Thyroid gland (tissue), 4 donors: ENCODE data around the gene SSH3. TPM values are rescaled to one million over a fixed set of nuclear protein-coding genes. Genes with fewer than 3 reads are reported as not detected.

ENCODE experiments used
- DNase-seq, 2 donors: peaks; one replicate each; pipeline ENCODE4 v3.0.0-alpha.2; 2019
- H3K27ac ChIP-seq, 3 donors: fragments of 200-600 bp; sonication (generic); 1 replicate in 2 of 3; 2 replicates in 1 of 3; pipeline ENCODE4 v1.5.1; 2016 to 2019; ENCODE audit warnings: mild to moderate bottlenecking in 1 of 3, moderate library complexity in 1 of 3
- H3K27me3 ChIP-seq: fragments of 200-600 bp; sonication (generic); one replicate; pipeline ENCODE4 v1.5.1; 2019
- H3K36me3 ChIP-seq, 2 donors: fragments of 200-600 bp; sonication (generic); one replicate each; pipeline ENCODE4 v1.5.1; 2016 to 2019
- H3K4me1 ChIP-seq, 2 donors: fragments of 200-600 bp; sonication (generic); one replicate each; pipeline ENCODE4 v1.5.1; 2017 to 2019
- H3K4me3 ChIP-seq, 3 donors: fragments of 200-600 bp; sonication (generic); replicated peaks in 1 of 3; 1 replicate in 2 of 3; 2 replicates in 1 of 3; pipeline ENCODE4 v1.5.1; 2016; ENCODE audit warnings: mild to moderate bottlenecking in 1 of 3
- H3K9me3 ChIP-seq: fragments of 200-600 bp; sonication (generic); one replicate; pipeline ENCODE4 v1.5.1; 2017
- POLR2A ChIP-seq, 2 donors: fragments of 450-650 bp; IDR thresholded peaks; one replicate each; pipeline ENCODE4 v1.6.1; 2017; ENCODE audit warnings: antibody characterized with exemption in 2 of 2, mild to moderate bottlenecking in 2 of 2, moderate library complexity in 1 of 2
- WGBS, 2 donors: methylation state at CpG; one replicate each; pipeline ENCODE4 v1.1.5; 2017; 5-methylcytosine and 5-hydroxymethylcytosine counted together
- intact Hi-C: fragments of 100-400 bp; cut with DNase I; formaldehyde crosslinking; loops from one replicate; pipeline ENCODE4 v1.15.1; 2023
- small RNA-seq: library from RNA; depleted of rRNA; stranded (forward); fragments of <200 nt; gene quantifications from one replicate; pipeline ENCODE3, GENCODE V24; 2016
- total RNA-seq, 4 donors: library from RNA; depleted of rRNA; stranded (reverse); fragments of >200 nt; gene quantifications; one replicate each; pipeline ENCODE4 v1.2.3, GENCODE V29; 2016
- TF ChIP-seq, protein P1 (sequence below), 6 experiments: fragments of 200-600 bp in 3 of 6; fragments of 450-650 bp in 3 of 6; sonication (generic) in 3 of 6; IDR thresholded peaks; one replicate each; pipeline ENCODE4 v1.5.1; 2016 to 2019; ENCODE audit warnings: antibody characterized with exemption in 6 of 6, mild to moderate bottlenecking in 2 of 6, inconsistent platforms in 1 of 6, moderate library complexity in 1 of 6

Gene SSH3
- total RNA-seq, 4 donors from 2014 or later = 50.5 to 59.9 (median 54.4) TPM

DNA sequence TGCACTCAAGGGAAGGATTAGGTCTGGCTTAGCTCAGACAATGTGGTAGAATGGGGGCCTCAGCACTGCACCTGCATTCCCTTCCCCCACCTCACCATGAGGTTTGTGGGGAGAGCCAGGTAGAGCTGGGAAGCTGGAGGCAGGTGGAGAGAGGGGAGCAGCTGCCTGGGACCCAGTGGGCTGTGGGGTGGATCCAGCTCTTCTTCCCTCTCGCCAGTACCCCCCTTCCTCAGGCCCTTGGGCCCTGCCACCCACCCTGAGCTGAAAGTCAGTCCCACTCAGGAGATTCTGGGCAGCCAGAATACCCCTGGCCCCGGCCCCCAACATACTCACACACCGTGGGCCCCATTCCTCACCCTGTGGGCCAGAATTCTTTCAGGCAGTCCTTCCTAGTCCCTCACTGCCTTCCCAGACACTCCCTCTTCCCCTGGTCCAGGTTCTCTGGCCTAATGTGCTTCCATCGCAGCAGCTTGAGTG lies 53.1 kb downstream of the SSH3 start:
- peaks cover 31 to 70% of the 10 kb centered on the region in 2 donors for H3K4me1 ChIP-seq

GRCh38 chr11:67356864-67357561 lies 53.7 kb downstream of the SSH3 start:
- peak; percentile 62 to 77 for DNase-seq
- H3K4me3 ChIP-seq = no peak overlapping the region
- H3K9me3 ChIP-seq = no peaks in the 10 kb centered on the region
- peaks cover 26 to 65% of the 10 kb centered on the region in 2 donors for H3K4me1 ChIP-seq
- H3K27ac ChIP-seq = peak overlapping the region; percentile 34 to 99 (median 96)
- TF ChIP-seq, protein P1, sequence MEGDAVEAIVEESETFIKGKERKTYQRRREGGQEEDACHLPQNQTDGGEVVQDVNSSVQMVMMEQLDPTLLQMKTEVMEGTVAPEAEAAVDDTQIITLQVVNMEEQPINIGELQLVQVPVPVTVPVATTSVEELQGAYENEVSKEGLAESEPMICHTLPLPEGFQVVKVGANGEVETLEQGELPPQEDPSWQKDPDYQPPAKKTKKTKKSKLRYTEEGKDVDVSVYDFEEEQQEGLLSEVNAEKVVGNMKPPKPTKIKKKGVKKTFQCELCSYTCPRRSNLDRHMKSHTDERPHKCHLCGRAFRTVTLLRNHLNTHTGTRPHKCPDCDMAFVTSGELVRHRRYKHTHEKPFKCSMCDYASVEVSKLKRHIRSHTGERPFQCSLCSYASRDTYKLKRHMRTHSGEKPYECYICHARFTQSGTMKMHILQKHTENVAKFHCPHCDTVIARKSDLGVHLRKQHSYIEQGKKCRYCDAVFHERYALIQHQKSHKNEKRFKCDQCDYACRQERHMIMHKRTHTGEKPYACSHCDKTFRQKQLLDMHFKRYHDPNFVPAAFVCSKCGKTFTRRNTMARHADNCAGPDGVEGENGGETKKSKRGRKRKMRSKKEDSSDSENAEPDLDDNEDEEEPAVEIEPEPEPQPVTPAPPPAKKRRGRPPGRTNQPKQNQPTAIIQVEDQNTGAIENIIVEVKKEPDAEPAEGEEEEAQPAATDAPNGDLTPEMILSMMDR (IDR thresholded peaks at IDR 0.05) = peak; percentile 81 to 99 (median 90)
- TF ChIP-seq POLR2A (IDR thresholded peaks at IDR 0.05) = no peak
- 20 to 23% methylated on average over 3 of the region's 3 CpGs for WGBS, 2 donors
- intact Hi-C loops = loop anchor here (2.0 to 10.0 kb wide), 2 partner anchors 26 to 148 kb away; partner anchors contain the start of genes CDK2AP2 and PITPNM1
- H3K27me3 ChIP-seq = no peaks in the 10 kb centered on the region
- H3K36me3 ChIP-seq = no peaks in the 10 kb centered on the region

More for the DNA sequence above, 53.1 kb downstream of the SSH3 start:
- Histone ChIP-seq H3K9me3 (no peaks in the 10 kb centered on the region), H3K4me3 (no peak overlapping the region), H3K27me3 (no peaks in the 10 kb centered on the region), H3K36me3 (no peaks in the 10 kb centered on the region), H3K27ac (peak overlapping the region in 2 of 3 donors; percentile 96 to 99)
- intact Hi-C loops = loop anchor here (2.0 to 10.0 kb wide), 2 partner anchors 26 to 148 kb away; partner anchors contain the start of genes CDK2AP2 and PITPNM1
- DNase-seq = no peak
- WGBS, 2 donors = 46 to 47% methylated on average over 4 of the region's 4 CpGs
- TF ChIP-seq POLR2A (IDR thresholded peaks at IDR 0.05) = no peak
- TF ChIP-seq, protein P1 (IDR thresholded peaks at IDR 0.05) = no peak

- H3K27me3 ChIP-seq = no peaks in the 10 kb centered on the region
- TF ChIP-seq POLR2A (IDR thresholded peaks at IDR 0.05) = no peak
- TF ChIP-seq, protein P1 (IDR thresholded peaks at IDR 0.05) = no peak
- intact Hi-C loops = loop anchor here (2.0 to 10.0 kb wide), 2 partner anchors 25 to 147 kb away; partner anchors contain the start of genes CDK2AP2 and PITPNM1
- no peaks in the 10 kb centered on the region for H3K9me3 ChIP-seq
- peak overlapping the region; percentile 31 to 99 (median 34) for H3K27ac ChIP-seq
- H3K36me3 ChIP-seq = no peaks in the 10 kb centered on the region
- H3K4me3 ChIP-seq = no peak overlapping the region
- DNase-seq = peak; percentile 71 to 76
- peaks cover 18 to 56% of the 10 kb centered on the region in 2 donors for H3K4me1 ChIP-seq
- 50 to 56% methylated on average over 12 of the region's 12 CpGs for WGBS, 2 donors
Measured at GRCh38 chr11:67357831-67358670, 54.7 kb downstream of the SSH3 start.

Small RNA genes lying within 50 kb of the gene (small RNA-seq; reads per million reads assigned to genes)
- not detected for gene RN7SKP239

Other genes with a start within 250 kb of the SSH3 start
- gene RHOD, start 246.7 kb upstream of the SSH3 start, total RNA-seq = 10 to 100 TPM; 27.8 to 85.2 (median 56.8) TPM
- gene KDM2A, start 184.3 kb upstream of the SSH3 start, total RNA-seq = 10 to 100 TPM; 38.7 to 88.1 (median 73.5) TPM
- 10 to 100 TPM; 32.8 to 55.8 (median 40.6) TPM for gene GRK2, start 37.1 kb upstream of the SSH3 start, total RNA-seq
- gene ANKRD13D, start 14.2 kb upstream of the SSH3 start, total RNA-seq = 10 to 100 TPM; 27.9 to 36.8 (median 31.5) TPM
- gene POLD4, start 50.0 kb downstream of the SSH3 start, total RNA-seq = 100 to 1,000 TPM in 1 of 4 donors, 10 to 100 TPM in 3; 38.6 to 105 (median 60.6) TPM
- 1 to 10 TPM; 4.3 to 9.4 (median 6.9) TPM for gene CLCF1, start 70.1 kb downstream of the SSH3 start, total RNA-seq
- gene RAD9A, start 88.5 kb downstream of the SSH3 start, total RNA-seq = 10 to 100 TPM; 22.7 to 38.0 (median 31.0) TPM
- 100 to 1,000 TPM; 164 to 216 (median 191) TPM for gene PPP1CA, start 98.3 kb downstream of the SSH3 start, total RNA-seq
- gene TBC1D10C, start 100.6 kb downstream of the SSH3 start, total RNA-seq = 10 to 100 TPM in 2 of 4 donors, 1 to 10 TPM in 2; 8.8 to 16.0 (median 11.6) TPM
- 1 to 10 TPM; 3.8 to 9.8 (median 5.9) TPM for gene CARNS1, start 112.1 kb downstream of the SSH3 start, total RNA-seq
- gene RPS6KB2, start 125.0 kb downstream of the SSH3 start, total RNA-seq = 100 to 1,000 TPM in 1 of 4 donors, 10 to 100 TPM in 3; 44.1 to 102 (median 62.2) TPM
- gene PTPRCAP, start 134.2 kb downstream of the SSH3 start, total RNA-seq = 1 to 10 TPM; 5.6 to 7.2 (median 6.4) TPM
- 100 to 1,000 TPM in 1 of 4 donors, 10 to 100 TPM in 3; 73.9 to 102 (median 81.3) TPM for gene CORO1B, start 139.9 kb downstream of the SSH3 start, total RNA-seq
- gene GPR152, start 149.2 kb downstream of the SSH3 start, total RNA-seq = not detected
- gene CABP4, start 151.8 kb downstream of the SSH3 start, total RNA-seq = 1 to 10 TPM in 1 of 4 donors, under 1 TPM in 2, not detected in 1; 0.33 to 6.4 (median 0.39) TPM
- gene TMEM134, start 165.7 kb downstream of the SSH3 start, total RNA-seq = 100 to 1,000 TPM in 1 of 4 donors, 10 to 100 TPM in 3; 69.0 to 138 (median 95.8) TPM
- 100 to 1,000 TPM in 1 of 4 donors, 10 to 100 TPM in 3; 58.2 to 100 (median 83.2) TPM for gene AIP, start 179.5 kb downstream of the SSH3 start, total RNA-seq
- 10 to 100 TPM; 22.8 to 52.6 (median 47.2) TPM for gene PITPNM1, start 201.8 kb downstream of the SSH3 start, total RNA-seq
- gene CDK2AP2, start 204.6 kb downstream of the SSH3 start, total RNA-seq = 100 to 1,000 TPM in 2 of 4 donors, 10 to 100 TPM in 2; 90.0 to 240 (median 148) TPM
- gene CABP2, start 219.9 kb downstream of the SSH3 start, total RNA-seq = not detected